COLO668 (cell line): Measurements from ENCODE around the gene XPA.
"Not testable (repeated sequence)": the region's sequence is repeated elsewhere in the genome, so short reads cannot be mapped to it uniquely, and the experiment has no call there.

Source experiments
- DNase-seq: peaks from one replicate; lab custom pipeline; 2025; ENCODE audit not compliant: unreplicated experiment; lab: John Stamatoyannopoulos, UW

XPA gene

DNA sequence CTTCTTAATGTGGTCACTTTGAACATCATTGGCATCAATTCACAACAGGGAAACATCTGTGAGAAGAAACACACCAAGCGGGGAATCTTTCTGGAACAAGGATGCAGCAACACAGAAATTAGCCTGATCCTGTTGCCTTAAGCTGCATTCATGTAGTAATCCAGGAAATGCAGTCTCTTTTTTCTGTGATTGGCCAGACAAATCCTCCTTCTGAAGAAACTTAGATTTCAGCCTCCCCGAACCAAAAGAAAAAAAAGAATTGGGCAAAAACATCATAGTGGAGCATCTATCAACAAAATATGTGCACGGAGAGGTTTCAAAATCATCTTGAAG lies 7.2 kb upstream of the XPA start:
- DNase-seq: no peak

DNA sequence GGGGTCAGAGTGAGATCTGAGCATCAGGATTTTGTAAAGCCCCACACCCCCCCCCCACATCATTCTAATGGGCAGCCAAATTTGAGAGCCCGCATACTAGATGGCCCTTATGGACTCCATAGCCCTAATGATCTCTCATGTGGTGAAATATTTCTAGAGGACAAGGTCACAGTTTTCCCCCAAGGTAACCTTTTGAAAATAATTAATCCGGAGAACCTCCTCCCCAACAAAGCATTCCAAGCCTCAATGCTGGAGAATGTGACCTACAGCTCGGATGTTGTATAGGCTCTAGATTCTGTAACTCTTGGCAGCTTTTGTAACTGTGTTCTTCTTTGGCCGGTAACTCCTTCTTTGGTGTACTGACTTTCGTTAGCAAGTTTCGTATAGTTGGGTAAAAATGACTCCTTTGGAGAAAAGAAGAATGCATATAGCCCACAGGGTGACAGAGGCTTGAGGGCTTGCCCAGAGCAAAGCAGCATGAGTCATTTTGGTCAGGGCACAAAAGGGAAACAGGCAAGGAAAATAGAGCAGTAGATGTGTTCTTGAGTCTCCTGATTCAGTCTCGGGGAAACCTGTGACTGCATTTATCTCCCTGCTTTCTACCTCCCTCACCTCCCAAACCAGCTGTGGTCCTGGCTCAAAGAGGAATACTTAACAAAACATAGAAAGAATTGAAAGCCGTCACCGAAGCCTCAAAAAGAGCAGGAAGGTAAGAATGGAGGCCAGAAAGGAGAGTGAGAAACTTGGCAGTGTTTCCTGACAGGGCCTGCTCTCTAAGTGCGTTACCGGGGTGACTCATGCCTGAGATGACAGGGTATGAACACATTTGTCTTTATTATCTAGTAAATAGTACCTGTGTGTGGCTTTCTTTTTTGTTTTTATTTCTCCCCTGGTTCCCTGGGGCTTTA lies 6.6 kb upstream of the XPA start:
- peak; percentile 19 for DNase-seq

DNA sequence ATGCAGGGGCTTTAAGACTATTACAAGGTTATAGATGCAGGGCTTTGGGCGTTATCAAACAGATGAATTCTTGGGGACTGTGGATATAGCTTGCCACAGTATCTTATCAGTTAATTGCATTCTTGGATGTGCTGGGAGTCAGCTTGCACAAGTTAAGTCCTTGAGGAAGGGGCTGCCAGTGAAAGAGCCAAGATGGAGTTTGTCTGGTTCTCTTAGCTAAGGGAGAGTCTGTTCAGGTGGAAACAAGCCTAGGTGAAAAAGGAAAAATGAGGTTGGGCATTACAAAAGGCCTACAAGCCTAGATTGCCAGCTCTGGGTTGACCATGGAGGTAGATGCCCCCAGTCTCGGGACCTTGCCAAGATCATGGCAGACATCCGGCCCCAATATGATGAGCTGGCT lies 2.7 kb upstream of the XPA start:
- DNase-seq: not testable (repeated sequence)

DNA sequence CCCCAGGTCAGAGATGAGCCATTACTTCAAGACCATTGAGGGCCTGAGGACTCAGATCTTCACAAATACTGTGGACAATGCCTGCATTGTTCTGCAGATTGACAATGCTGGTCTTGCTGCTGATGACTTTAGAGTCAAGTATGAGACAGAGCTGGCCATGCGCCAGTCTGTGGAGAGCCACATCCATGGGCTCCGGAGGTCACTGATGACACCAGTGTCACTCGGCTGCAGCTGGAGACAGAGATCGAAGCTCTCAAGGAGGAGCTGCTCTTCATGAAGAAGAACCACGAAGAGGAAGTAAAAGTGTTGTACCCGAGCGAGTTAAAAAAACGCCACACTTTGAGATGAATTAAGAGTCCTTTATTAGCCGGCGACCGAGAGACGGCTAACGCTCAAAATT lies 2.1 kb upstream of the XPA start:
- not testable (repeated sequence) for DNase-seq

DNA sequence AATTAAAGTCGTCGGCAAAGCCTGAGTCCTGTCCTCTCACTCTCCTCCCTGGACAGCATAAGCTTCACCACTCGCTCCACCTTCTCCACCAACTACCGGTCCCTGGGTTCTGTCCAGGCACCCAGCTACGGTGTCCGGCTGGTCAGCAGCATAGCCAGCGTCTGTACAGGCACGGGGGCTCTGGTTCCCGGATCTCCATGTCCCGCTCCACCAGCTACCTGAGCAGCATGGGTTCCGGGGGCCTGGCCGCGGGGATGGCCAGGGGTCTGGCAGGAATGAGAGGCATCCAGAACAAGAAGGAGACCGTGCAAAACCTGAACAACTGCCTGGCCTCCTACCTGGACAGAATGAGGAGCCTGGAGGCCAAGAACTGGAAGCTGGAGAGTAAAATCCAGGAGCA lies 1.7 kb upstream of the XPA start:
- DNase-seq: no peak

DNA sequence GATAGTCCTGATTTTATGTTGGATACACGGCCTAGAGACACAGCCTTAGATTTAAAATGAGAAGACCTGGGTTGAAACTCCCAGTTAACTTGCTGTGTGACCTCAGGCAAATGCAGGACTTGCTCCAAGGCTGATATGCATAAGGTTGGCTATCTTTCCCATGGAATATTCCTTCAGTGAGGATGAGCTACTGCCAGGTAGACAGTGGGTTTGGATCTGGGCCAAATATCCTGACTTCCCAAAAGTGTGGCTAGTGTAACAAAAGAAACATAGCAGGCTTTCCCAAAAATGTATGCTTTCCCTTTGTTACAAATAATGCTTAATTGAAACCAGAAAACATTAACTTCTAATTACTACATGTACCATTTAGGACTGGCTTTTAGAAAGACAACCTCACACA lies 697 bp upstream of the XPA start:
- DNase-seq: no peak

DNA sequence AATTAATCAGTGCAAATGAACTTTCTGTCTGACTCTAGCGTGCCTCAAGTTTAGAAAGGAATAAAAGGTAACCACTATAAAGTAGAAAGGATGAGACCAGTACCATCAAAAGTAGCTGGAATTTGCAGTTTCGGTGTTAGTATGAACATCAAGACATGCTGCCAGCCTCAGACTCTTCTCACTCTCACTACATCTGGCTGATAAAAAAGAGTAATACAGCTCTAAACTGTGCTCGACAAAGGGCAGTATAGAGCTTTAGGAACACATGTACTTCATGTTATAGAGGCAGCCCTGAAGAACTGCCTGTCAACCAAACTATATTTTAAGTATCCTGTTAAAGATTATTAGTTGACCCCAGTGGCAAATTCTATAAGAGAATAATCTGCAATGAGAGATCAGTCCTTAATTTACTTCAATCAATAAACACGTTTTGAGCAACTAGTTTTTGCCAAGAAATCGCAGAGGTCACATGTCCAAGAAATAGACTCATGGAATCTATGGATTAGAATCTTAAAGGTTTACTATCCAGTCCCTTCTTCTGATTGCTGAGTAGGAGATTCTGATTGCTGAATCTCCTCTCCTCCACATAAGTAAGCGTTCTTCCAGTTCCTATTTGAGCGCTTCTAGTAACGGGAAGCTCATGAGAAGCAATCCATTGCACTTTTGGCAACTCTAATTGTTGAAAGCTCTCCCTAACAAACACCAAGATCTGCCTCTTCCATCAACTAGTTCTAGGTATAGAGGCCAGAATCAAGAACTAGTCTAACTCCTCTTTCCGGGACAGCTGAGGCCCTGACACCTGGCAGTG lies 941 bp downstream of the XPA start:
- no peak for DNase-seq

DNA sequence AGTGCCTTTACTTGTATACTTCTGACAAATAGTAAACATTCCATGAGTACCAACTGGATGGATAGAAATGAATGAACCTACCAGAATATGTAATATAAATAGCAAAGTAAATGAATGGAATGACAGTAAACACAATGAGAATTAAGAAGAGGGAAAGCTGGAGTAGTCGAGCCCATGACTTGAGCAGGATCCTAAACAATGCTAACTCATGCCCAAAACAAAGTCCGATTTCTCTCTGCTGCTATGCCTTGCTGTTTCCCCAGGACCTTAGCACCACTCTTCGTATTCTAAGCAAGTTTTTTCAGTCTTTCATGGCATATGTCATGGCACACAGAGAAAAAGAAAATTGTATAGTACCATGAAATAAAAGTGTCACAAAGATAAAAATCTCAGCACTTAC lies 1.8 kb downstream of the XPA start:
- DNase-seq: no peak

DNA sequence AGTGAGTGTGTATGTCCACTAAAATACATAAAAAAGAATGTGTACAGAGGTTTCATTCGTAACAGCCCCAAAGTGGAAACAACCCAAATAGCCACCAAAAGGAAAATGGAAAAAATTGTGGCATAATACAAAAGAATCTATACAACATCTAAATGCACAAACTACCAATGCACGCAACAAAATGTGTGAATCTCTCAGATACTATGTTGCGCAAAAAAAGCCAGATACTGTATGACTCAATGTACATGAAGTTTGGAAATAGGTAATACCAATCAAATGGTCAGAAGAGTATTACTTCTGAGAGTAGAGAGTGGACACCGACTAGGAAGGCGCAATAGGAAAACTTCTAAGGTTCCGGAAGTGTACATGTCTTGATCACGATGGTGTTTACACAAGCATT lies 2.4 kb downstream of the XPA start:
- DNase-seq: no peak

DNA sequence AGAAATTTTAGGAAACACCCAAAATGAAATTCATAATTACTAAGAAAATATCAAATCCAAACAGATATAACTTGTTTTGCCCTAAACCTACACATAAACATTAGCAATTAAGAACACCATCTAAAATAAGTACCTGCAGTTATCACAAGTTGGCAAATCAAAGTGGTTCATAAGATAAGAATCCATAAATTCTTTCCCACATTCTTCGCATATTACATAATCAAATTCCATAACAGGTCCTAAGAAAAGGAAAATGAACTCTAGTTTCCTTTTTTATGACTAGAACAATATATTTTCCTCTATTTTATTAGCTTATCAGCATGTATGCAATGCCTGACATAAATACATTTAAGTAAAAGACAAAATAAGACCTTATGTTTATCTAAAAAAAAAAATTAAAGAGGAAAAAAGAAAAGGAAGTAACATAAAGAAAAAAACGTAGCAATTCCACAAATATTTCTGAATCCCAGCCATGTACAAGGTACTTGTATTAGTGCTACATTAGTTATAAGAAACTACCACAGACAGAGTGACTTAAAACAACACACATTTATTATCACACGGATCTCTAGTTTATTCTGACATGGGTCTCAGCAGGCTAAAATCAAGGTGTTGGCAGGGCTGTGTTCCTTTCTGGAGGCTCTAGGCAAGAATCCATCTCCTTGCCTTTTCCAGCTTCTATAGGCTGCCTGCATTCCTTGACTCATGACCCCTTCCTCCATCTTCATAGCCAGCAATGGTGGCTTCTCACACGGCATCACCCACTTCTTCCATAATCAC lies 7.5 kb downstream of the XPA start:
- no peak for DNase-seq

DNA sequence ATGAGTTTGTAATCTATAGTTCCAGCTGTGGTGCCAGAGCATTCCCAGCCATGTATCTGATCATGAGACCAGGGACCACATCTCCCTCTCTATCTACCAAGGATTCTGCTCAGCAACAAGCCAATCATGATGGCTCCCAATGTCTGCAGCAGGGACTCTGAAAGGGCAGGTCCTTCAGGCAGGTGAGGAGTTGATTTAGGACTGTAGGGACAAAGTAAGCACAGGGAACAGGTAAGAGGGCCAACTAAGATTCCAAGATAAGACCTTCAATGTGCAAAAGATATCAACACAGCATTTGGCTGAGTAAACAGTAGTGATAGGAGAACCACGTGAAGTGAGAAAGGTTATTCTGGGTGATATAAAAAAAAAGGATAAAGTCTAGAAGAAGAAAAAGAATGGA lies 8.5 kb downstream of the XPA start:
- no peak for DNase-seq

DNA sequence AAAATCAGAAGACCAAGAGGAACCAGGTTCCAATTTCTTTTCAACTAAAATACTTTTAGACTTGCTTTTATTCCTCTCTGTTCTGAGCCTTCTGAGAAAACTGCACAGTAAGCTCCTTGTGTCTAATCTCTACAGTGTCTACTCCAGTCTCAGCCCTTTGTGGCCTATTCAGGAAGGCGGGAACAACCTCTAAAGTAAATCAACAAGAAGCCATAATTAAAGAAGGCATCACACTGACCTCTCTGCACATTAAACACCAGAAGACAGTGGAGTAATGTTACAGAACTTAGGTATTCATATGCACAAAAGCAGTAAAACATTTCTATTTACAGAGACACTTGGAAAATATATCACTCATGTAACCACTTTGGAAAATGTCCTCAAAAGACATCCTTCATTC lies 14.9 kb downstream of the XPA start:
- no peak for DNase-seq

DNA sequence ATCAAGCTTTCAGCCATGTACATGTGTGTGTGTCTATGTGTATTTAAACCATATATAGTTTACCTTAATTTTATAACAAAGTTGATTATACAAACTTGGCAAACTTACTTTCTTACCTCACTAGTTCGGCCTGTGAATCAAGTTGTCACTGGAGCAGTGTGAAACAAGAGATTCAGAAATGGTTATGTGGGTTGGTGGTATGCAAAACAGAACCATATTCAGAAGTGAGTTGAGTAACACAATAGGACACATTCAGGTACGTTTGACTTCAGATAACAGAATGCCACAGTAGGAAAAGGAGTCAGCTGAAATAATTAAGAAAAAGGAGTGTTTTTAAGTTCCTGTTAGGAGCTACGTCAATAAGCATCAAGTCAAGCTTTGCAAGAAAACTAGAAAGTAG lies 21.5 kb downstream of the XPA start:
- no peak for DNase-seq

DNA sequence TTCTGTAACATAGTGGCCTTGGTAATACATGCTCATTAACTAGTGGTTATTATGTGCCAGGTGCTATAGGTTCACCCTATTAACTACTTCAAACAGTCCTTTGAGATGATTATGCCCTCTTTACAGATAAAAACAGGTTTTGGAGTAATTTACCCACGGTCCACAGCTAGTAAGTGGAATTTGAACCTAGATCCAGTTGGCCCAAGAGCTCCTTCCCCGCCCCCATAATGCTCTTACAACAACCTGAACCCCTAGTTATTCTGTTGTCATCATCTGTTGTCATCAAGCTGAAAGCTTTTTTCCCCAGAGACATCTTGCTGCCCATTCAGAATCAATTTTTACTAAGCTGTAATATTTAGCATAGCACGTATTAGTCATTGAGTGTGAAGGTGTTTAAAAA lies 23.2 kb downstream of the XPA start:
- DNase-seq: no peak

DNA sequence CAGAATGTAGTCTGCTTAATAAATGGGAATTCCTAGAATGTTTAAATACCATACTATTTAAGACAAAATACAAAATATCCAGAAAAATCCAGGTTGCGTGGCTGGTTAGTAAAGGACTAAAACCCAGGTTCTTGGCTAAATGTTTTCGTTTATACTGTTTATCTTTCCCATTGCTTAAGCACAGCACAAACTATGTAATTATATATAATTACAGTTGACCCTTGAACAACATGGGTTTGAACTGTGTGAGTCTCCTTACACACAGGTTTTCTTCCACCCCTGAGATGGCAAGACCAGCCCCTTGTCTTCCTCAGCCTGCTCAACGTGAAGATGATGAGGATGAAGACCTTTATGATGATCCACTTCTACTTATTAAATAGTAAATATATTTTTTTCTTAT lies 24.7 kb downstream of the XPA start:
- DNase-seq: no peak

DNA sequence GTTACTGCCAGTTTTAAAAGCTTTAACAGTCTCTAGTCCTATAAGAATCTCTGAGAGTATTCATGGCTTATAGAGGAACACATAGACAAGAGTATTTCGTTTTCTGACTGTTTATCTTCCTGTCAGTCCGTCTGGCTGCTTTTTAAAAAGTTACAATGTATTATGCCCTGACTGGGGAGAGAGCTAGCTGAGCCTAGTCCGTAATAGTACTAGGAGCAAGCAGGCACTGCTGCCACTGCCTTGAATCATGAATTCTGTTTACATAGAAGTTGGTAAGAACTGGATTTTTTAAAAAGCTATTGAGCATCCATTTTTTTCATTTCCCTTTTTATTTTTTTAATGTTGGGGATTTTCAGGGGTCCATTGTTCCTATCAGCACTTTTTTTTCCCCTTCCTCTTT lies 26.6 kb downstream of the XPA start:
- no peak for DNase-seq

DNA sequence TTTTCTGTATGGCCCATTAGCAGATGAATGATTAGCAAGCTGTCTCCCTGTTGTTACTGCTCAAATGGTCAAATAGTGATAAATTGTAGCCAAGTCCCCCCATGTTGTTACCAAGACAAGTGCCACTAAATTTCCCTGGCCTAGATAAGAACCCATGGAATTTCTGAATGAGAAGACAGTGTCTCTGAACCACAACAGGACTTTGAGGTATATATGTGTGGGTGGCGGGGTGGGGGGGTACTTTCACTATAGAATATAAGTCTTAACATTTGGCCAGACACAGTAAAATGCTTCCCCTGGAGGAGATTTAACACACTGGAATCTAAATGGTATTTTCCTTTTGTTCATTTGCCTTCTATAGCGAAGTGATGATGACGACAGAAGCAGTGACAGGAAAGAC lies 28.7 kb downstream of the XPA start:
- DNase-seq: no peak

DNA sequence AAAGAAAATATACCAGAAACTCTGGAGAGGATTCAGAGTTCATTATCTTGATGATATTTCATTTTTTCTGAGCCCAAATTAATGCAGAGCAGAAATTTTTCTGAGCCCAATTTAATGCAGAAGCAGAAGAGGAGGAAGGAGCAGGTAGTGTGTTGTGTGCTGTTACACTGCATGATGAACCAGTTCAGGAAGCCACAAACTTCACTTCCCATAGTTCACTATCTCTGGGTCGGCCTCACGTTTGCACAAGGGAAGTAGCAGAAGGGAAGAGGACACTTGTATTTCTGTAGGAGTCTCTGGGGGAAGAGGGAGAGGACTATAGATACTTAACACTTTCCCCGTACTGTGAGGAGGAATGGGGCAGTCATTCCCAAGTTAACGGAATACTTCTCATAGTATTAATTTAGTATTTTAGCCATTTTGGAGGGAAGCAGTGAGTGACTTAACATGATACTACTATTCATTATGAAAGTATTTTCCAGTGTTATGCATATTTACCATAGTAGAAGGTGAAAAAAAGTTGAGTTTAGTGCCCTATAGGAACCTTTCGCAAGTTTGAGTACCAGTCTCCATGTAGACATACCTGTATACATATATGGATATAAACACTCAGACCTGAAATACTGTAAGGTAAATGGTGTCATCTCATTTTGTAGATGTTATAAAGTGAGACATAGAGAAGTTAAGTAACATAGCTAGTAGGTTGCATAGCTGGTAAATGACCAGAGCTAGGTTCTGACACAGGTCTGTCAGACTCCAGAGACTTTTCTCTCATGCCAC lies 30.0 kb downstream of the XPA start:
- DNase-seq: no peak

DNA sequence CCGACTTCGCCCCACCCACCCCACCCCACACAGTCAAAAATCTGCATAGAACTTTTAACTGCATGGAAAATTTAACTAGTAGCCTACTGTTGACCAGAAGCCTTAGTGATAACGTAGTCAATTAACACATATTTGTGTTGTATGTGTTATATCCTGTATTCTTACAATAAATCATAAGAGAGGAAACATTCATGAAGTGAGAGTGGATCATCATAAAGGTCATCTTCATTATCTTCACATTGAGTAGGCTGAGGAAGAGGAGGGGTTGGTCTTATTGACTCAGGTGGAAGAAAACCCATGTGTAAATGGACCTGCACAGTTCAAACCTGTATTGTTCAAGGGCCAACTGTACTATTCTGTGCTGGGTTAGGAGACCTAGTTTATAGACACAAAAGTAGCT lies 31.4 kb downstream of the XPA start:
- no peak for DNase-seq

DNA sequence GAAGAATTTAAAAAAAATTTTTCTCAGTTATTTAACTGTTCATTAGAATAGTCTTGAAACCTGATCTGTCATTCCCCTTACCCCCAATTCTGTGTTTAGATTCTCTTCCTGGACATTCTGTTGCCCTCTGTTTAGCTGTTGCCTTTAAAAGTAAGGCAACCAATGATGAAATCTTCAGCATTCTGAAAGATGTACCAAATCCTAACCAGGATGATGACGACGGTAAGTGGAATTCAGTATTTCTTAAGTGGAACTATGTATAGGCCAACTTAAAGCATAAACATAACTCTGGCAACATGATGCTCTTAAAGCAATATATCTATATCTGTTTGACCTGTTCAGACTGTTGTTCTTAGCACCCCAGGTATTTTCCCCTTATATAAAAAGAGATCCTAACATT lies 36.3 kb downstream of the XPA start:
- DNase-seq: no peak

DNA sequence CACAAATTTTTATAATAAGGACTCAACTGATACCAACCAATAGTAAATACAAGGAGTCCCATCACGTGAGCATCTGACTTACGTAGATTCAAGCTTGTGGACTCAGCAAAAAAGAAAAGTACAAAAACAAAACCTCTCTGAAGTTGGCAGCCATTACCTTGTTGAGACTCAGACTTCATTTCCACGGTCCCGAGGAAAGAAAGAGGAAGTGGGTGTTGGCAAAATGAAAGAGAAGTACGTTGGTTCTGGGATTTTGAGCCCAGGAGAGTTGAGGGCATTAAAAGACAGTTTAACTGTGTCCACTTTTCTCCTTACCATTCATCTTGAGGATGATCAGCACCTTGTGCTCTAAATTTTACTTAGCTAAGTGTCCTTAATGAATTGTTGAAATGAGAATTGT lies 36.8 kb downstream of the XPA start:
- no peak for DNase-seq
